Renal pelvis (tissue), 4 donors: ENCODE data around the gene ASTN2. TPM values are rescaled to one million over a fixed set of nuclear protein-coding genes. Genes with fewer than 3 reads are reported as not detected.
"Not testable (repeated sequence)": the region's sequence is repeated elsewhere in the genome, so short reads cannot be mapped to it uniquely, and the experiment has no call there.

ENCODE experiments used
- DNase-seq: peaks from one replicate; pipeline ENCODE4 v3.0.0-alpha.2; 2013
- polyA plus RNA-seq, 3 donors: library from polyadenylated mRNA; unstranded; fragments of 120-200 nt; gene quantifications; one replicate each; pipeline ENCODE4 v1.2.1, GENCODE V29; 2013; ENCODE audit not compliant: insufficient read length in 3 of 3

The ASTN2 gene
- polyA plus RNA-seq, 3 donors: 14.8 to 16.2 (median 15.9) TPM

DNA sequence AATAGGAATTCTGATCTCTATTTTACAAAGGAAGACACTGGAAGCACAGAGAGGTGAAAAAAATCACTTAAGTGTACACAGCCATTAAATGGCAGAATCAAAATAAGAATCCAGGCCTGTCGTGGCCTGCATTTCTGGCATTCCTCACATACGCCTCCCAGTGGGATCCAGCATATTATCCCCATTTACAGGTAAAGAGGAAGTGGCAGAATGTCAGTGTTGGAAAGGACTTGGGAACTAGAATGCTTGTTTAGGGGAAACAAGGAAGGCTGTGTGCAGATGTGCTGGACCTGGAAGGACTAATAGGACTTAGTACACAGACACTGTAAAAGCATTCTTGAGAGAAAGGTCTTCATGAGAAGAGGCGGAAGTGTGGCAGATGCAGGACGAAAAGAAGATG is 486.0 kb downstream of the ASTN2 start:
- no peak for DNase-seq

DNA sequence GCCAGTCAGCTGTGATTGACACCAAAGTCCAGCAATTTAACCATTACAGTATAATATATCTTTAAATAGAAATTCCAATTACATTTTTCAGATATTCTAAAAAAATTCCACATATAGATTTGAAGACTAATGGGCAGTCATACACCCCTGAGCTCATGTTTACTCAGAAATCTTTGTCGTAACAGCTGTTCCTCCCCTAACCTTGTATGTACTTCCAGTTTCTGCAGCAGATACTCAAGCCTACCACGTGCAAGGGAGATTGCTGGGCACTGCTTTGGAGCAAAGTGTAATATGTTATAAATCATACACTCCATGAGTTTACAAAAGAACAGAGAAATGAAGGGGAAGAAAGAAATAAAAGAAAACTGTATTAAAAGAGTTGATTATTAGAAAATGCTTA is 486.6 kb downstream of the ASTN2 start:
- no peak for DNase-seq

DNA sequence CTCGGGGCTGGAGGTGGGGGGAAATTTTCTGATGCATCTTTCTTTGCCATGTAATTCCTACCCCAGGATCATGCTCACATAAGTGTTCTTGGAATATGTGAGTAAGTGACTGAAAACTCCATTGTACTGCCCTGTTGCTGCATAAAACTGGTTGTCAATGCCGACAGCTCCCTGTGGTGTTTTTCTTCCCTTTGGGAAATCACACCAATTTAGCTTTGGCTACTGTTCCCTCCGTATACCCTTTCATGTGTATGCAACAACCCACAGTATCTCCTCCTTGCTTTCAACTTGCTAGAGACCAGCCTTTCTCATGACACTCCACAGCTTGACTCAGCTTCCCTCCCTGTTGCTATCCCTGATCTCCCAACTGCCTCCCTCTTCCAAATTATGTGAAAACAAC is 487.1 kb downstream of the ASTN2 start:
- DNase-seq: no peak

DNA sequence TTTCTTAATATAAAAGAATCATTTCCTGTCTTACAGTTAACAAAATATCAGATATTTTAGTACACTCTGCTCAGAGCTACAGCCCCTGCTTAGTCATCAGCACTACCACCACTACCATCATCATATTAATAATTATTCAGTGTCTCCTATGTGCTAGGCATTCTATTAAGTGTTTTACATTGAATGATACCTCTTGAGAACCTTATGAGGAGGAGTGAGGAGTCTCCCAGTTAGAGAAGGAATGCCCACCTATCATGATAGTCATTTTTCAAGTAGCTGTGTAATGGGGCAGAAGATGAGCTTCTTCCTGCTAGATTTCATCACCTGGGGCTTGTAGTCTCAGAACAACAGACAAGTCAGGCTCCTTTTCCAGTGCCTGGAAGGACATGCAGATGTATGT is 489.7 kb downstream of the ASTN2 start:
- DNase-seq: no peak

DNA sequence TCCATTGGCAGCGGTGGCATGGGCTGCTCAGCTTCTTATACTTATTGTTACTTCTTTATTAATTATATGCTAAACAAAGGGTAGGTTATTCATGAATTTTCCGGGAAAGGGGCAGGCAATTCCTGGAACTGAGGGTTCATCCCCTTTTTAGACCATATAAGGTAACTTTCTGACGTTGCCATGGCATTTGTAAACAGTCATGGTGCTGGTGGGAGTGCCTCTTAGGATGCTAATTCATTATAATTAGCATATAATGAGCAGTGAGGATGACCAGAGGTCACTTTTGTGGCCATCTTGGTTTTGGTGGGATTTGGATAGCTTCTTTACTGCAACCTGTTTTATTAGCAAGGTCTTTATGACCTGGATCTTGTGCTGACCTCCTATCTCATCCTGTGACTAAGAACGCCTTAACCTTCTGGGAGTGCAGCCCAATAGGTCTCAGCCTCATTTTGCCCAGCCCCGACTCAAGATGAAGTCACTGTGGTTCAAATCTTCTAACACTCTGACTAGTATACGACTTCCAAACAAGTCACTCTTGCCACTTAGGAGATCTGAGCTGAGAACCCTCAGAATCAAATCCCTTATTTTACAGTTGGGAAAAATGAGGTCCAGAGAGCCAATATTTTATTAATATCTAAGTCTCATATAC is 490.3 kb downstream of the ASTN2 start:
- no peak for DNase-seq

DNA sequence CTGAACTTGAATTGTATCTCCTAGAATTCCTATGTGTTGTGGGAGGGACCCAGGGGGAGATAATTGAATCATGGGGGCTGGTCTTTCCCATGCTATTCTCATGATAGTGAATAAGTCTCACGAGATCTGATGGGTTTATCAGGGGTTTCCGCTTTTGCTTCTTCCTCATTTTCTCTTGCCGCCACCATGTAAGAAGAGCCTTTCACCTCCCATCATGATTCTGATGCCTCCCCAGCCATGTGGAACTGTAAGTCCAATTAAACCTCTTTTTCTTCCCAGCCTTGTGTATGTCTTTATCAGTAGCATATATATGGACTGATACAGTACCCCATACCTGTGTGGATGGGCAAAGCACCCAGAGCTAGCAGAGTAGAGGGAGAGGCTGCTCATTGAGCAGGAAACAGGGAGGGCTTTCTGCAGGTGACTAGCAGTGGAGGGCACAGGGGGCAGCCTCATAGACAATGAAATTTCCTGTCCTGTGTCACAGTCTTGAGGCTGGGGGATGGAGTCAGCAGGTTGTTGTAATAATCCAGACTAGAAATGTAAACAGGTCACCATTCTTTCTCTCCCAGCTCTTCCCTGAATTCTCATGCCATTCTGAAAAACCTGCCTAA is 496.9 kb downstream of the ASTN2 start:
- DNase-seq: not testable (repeated sequence)

DNA sequence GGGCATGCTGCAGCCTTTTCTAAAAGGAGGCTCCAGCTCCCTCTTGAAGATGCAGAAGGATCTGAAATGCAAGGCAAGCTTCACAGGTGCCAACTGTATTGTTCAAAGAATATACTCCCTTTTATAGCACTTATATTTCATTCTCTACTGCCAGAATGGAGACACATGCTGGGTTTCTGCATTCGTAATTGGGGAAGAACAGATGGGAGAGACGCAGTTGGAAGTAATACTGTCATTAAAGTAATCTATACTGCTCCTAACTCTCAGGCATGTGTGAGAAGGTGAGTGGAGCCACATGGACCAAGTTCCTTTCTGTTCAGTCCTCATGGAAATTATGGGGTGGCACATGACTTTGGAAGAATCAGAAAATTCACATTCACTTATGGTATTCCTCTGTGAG is 501.3 kb downstream of the ASTN2 start:
- DNase-seq: no peak

DNA sequence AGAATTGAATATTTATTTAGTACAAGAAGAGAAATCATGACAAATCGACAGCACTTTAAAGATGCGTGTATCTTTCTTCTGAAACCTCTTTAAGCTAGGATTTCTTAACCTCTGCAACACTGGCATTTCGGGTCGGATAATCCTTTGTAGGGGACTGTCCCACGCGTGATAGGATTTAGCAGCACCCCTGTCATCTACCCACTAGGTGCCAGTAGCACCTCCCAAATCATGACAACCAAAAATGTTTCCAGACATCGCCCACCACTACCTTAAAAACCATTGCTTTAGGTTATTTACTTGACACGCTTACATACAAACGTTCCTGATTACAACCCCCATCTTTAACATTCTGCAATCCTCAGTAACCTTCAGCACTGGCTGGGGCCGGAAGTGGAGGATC is 504.7 kb downstream of the ASTN2 start:
- DNase-seq: no peak

DNA sequence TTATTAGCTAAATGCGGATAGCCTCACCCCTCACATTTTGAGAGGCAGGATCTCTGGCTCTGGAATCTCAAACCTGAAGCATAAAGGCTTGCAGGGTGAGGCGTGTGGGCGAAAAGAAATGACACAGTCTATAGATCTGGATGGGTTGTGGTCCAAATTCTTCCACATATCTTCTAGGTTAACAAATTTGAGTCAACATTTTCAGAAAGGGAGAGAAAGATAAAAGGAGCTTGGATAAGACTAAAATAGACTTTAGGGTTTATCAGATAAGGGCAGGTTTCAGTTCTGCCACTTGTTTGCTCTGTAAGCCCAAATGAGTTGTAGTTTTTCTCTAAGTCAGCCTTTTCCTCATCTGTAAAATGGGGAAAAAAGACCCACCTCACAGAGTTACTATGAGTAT is 506.9 kb downstream of the ASTN2 start:
- no peak for DNase-seq

DNA sequence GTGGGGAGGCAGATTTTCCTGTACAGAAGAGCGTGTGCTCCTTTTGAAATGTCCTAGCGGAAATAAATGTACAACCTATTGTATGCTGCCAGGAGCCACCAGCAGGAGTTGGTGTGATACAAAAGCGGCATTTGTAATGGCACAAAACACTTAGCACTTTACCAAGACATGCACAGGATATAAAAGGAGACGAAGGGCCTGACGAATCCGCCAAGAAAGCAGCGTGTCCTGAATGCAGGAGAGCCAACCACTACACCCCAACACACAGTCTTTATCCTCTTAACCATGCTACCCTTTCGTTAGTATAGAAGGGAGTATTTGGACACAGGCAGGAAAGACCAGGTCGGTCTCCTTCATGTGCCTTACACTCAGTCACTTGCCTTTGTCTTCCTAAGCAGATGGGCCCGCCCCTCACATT is 509.7 kb downstream of the ASTN2 start:
- DNase-seq: no peak

DNA sequence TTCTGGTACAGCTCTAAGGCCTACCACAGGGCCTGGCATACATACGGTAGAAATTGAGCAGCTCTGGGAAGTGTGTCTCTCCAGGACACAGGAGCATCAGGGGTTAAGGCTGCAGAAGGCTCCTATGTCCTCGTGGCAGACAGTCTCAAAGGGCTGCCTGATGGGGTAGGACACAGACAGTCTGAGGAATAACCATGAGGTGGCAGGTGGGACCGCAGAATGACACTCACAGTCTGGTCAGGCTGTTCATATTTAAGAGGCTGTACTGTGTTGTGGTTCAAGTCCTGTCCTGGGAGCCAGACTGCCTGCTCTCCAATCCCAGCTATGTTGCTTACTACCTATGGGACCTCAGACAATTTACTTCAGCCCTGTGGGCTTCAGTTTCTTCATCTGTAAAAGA is 510.7 kb downstream of the ASTN2 start:
- DNase-seq: no peak

DNA sequence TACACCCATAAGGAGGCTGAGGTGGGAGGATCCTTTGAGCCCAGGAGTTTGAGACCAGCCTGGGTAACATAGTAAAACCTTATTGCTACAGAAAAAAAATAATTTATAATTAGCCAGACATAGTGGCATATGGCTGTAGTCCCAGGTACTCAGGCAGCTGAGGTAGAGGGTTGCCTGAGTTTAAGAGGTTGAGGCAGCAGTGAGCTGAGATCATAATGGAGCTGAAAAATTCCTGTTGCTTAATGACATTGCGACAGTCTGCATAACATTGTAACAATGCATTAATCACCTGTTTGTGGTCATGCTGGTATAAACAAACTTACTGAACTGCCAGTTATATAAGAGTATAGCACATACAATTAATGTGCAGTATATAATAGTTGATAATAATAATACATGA is 513.6 kb downstream of the ASTN2 start:
- DNase-seq: no peak

DNA sequence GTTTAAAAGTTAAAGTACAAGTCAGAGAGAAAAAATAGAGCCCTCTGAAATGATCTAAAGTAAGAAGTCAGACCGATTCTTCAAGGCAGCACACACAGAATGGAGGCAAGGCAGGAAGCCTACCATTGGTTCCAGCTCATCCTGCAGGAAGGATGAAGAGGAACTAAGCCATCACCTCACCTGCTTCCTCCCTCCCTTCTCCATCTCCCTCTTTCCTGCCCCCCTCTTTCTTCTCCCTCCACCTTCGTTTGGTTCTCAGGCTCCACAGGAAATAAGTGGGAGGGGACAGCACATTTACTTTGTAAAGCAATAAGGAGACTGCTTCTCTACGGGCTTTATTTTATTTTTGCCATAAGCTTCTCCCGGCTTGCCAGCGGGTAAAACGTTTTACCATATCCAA is 514.3 kb downstream of the ASTN2 start:
- no peak for DNase-seq

DNA sequence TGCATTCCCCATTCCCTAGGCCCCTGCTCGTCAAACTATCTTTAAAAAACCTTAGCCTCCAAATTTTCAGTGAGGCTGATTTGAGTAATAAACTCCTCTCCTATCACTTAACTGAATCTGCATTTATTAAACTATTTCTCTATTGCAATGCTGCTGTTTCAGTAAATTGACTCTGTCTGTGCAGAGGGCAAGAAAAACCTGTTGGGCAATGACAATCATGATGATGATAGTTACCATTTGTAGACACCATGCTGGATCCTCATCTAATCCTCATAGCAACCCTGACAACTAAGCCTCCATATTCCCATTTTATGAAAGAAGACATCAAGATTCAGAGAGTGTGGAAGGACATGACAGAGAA is 514.9 kb downstream of the ASTN2 start:
- DNase-seq: no peak

DNA sequence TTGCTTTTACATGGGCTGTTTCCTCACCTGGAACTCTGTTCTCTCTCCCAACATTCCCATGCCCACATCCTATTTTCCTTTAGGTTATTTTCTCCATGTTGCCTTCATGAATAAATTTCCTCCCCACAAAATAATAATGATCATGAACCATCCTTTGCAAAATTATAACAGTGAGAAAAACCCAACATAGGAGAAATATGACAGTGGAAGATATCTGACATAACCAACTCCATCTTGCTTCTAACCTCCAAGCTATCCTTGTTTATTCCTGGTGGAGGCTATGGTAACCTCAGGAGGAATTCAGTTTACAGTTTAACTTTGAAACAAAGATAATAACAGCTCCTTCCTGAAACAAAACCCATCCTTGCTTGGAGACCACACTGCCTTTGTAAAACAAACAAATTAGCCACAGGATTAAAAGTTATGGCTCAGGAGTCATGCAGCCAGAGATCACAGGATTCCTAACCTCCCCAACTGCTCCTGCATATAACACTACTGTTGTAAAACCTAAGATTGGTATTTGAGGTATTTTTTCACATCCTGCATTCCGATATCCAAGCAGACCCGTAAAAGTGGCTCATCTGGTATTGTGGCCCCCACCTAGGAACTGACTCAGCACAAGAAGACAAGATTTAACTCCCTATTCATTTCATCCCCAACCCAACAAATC is 515.4 kb downstream of the ASTN2 start:
- DNase-seq: no peak

DNA sequence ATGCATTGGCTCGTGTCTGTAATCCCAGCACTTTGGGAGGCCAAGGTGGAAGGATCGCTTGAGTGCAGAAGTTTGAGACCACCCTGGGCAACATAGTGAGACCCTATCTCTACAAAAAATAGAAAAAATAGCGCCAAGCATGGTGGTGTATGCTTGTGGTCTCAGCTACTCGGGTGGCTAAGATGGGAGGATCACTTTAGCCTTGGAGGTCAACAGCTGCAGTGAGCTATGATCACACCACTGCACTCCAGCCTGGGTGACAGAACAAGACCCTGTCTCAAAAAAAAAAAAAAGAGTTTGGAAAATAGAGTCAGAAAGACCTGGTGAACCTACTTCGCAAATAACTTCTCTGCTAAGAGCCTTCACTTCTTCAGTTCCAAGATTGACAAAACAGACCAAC is 516.7 kb downstream of the ASTN2 start:
- not testable (repeated sequence) for DNase-seq

DNA sequence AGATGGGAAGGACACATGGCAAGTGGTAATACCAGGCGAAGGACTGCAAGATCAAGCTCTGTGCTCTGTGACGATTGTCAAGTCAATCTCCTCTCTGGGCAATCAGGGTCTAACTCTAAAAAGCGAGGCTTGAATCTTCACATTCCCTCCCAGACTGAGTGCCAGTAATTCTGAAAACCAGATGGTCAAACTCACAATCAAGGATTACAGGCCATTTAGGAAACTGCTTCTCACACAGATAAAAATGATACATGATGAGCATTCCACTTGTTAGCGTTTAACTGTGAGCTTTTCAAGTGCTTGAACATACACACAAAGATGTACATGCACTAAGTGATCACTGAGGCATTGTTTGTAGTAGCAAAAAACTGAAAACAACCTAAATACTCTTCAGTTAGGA is 517.7 kb downstream of the ASTN2 start:
- DNase-seq: no peak

DNA sequence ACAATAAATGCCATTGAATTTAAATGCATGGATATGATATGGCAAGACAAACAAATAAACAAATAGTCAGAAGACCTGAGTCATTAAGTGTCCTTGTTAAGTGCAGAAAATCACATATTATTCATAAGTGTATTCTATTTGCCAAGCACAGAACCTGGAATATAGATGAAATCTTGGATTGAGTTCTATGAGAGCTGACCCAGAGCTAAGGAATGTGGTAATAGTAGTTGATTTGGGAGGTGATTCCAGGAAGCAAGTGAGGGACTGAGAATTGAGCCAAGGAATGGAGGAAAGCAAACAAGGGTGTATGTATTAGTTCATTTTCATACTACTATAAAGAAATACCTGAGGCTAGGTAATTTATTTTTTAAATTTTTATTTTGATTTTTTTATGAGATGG is 518.9 kb downstream of the ASTN2 start:
- no peak for DNase-seq

DNA sequence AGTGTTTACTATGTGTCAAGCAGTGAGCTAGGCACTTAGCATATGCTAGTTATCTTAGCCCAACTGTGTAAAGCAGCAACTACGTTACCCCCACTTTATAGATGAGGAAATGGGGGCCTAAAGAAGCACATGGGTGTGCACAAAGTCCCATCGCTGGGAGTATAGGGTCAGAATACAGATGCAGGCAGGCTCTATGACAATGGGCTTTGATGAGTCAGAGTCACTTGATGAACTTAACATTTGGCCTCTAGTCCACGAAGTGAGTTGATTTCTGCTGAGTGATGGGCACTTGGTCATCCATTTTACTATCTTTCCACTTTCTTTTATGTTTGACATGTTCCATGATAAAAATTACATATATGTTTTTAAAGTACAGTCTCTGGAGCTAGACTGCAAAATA is 523.4 kb downstream of the ASTN2 start:
- DNase-seq: no peak

DNA sequence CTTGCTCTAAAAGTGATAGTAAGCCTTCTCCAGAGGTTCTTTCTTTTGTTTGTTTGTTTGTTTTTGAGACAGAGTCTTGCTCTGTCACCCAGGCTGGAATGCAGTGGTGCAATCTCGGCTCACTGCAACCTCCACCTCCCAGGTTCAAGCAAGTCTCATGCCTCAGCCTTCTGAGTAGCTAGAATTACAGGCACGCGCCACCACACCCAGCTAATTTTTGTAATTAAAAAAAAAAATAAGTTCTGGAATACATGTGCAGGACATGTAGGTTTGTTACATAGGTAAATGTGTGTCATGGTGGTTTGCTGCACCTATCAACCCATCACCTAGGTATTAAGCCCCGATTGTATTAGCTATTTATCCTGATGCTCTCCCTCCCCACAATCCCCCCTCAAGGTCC is 526.4 kb downstream of the ASTN2 start:
- not testable (repeated sequence) for DNase-seq

DNA sequence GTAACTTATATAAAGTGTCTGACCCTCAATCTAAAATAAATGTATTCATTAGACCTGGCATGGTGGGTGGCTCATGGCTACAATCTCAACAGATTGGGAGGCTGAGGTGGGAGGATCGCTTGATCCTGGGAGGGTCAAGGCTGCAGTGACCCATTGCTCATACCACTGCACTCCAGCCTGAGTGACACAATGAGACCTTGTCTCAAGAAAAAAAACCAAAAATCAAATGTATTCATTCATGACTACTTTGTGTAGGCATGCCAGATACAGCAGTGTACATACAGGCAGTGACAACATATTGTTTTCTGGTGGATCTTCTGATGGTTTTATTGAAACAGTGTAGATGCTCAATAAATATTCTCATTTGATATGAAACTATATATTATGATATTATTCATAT is 526.8 kb downstream of the ASTN2 start:
- DNase-seq: no peak

DNA sequence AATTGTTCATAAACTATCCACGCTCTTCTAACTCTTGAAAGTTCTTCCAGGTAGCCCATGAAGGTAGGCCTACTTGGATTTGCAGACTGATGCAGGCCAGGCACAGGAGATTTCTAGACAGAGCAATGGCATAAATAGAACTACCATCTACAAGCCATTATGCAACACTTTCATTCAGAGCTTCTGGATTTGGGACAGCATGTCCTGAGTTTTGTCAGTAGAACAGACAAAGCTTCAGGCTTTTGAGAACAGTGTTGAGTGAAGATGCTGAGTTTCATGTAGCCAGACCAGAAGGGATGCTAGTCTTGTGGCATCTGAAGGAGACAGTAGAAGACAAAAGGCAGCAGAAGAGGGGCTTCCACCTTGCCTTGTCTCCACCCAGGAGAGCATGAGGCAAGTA is 531.2 kb downstream of the ASTN2 start:
- no peak for DNase-seq

DNA sequence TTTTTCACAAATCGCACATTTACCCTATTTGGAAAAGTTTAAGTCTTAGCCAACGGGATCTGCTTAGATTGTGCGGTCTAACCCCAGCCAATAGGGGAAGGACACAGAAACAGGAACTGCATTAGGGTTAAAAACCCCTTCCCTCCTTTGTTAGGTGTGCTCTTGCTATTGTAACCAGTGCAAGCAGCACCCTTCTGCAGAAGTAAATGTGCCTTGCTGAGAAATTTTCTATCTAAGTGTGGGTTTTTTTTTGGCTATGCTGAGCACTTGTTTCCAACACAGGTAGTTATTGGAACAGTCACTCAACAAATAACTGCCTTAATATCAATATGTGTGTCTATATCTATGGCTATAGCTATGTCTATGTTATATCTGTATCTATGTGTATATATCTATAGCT is 537.8 kb downstream of the ASTN2 start:
- no peak for DNase-seq

DNA sequence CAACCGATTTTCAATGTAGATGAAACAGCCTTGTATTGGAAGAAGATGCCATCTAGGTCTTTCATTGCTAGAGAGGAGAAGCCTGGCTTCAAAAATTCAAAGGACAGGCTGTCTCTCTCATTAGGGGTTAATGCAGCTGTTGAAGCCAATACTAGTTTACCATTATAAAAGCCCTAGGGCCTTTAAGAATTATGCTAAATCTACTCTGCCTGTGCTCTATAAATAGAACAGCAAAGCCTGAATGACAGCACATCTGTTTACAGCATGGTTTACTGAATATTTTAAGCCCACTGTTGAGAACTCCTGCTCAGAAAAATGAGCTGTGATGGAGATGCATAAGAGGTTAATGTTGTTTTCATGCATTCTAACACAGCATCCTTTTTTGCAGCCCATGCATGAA is 539.3 kb downstream of the ASTN2 start:
- DNase-seq: no peak
